ENCODE data around the gene SLC39A6.
"Not testable (repeated sequence)": the region's sequence is repeated elsewhere in the genome, so short reads cannot be mapped to it uniquely, and the experiment has no call there.

SLC39A6 gene

GRCh38 chr18:36095936-36096519 is 33.1 kb downstream of the SLC39A6 start:
- DNase-seq = no peak

- no peak for DNase-seq
Measured at GRCh38 chr18:36094431-36094830, 34.7 kb downstream of the SLC39A6 start.

GRCh38 chr18:36092116-36092515 is 37.0 kb downstream of the SLC39A6 start:
- not testable (repeated sequence) for DNase-seq

- no peak for DNase-seq
Measured at GRCh38 chr18:36089001-36089400, 40.1 kb downstream of the SLC39A6 start.

GRCh38 chr18:36088256-36088655 is 40.9 kb downstream of the SLC39A6 start:
- no peak for DNase-seq

- DNase-seq = no peak
Measured at GRCh38 chr18:36086186-36086585, 43.0 kb downstream of the SLC39A6 start.

- DNase-seq = no peak
Measured at GRCh38 chr18:36085195-36085594, 43.9 kb downstream of the SLC39A6 start.

GRCh38 chr18:36083729-36084128 is 45.4 kb downstream of the SLC39A6 start:
- no peak for DNase-seq

- DNase-seq = not testable (repeated sequence)
Measured at GRCh38 chr18:36081118-36081517, 48.0 kb downstream of the SLC39A6 start.

GRCh38 chr18:36078751-36079529 is 50.2 kb downstream of the SLC39A6 start:
- DNase-seq = no peak

- not testable (repeated sequence) for DNase-seq
Measured at GRCh38 chr18:36077764-36078163, 51.4 kb downstream of the SLC39A6 start.

GRCh38 chr18:36075862-36076587 is 53.1 kb downstream of the SLC39A6 start:
- no peak for DNase-seq

- DNase-seq = no peak
Measured at GRCh38 chr18:36074435-36074834, 54.7 kb downstream of the SLC39A6 start.

GRCh38 chr18:36073676-36074075 is 55.5 kb downstream of the SLC39A6 start:
- DNase-seq = no peak

- not testable (repeated sequence) for DNase-seq
Measured at GRCh38 chr18:36072406-36072805, 56.7 kb downstream of the SLC39A6 start.

GRCh38 chr18:36067055-36067957 is 61.8 kb downstream of the SLC39A6 start, which contains the start of gene RPRD1A:
TSS of gene RPRD1A (minus strand) at chr18:36067559. CDS start at chr18:36067404, 155 bp downstream.
- peak; percentile 99 for DNase-seq

GRCh38 chr18:36066686-36067054 is 62.5 kb downstream of the SLC39A6 start:
- no peak for DNase-seq

GRCh38 chr18:36066001-36066400 is 63.1 kb downstream of the SLC39A6 start:
- no peak for DNase-seq

GRCh38 chr18:36064809-36065079 is 64.4 kb downstream of the SLC39A6 start:
- not testable (repeated sequence) for DNase-seq

GRCh38 chr18:36064027-36064808 is 64.9 kb downstream of the SLC39A6 start:
- no peak for DNase-seq

GRCh38 chr18:36058674-36059073 is 70.5 kb downstream of the SLC39A6 start:
- no peak for DNase-seq

Data from activated effector memory CD4-positive, alpha-beta T cell treated with anti-CD3 and anti-CD28 coated beads, Interleukin-2, amount 50 U/mL, for 16 hours (primary cell).